NK-92 treated with Interleukin-12 subunit alpha and Interleukin-12 subunit beta, amount 100 ng/mL, for 24 hours (cell line): ENCODE data around the gene PAPOLB.

Experiments
- DNase-seq: peaks from one replicate; lab custom pipeline; 2025; lab: John Stamatoyannopoulos, UW

Gene PAPOLB

DNA sequence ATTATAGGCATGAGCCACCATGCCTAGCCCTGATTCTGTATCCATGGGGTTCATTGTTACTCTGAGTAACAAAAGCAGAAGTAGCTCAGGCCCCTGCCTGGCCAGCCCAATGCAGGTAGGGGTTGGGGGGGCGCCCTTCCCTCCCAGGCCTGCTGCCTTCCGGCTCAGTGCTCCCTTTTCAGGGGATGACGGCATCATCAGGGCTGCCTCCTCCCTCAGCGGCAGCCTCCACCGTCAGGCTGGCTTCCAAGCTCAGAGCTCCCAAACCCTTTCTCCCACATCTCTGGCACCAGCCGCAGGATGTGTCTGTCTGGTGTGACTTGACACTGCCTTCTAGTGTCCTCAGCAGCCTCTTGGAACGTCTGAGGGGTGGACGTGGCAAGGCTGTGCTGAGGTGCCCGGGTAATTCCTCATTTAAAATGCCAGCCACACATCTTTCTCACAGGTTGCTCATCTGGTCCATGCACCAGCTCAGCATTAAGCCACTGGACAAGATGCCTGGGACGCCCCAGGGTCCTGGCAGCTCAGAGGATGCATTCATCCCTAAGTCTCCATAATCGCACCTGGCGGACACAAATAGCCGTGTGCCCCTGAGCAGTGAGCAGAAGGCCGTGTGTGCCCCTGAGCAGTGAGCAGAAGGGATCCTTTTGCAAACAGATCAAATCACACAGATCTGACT is 38.2 kb downstream of the PAPOLB start:
- no peak for DNase-seq

DNA sequence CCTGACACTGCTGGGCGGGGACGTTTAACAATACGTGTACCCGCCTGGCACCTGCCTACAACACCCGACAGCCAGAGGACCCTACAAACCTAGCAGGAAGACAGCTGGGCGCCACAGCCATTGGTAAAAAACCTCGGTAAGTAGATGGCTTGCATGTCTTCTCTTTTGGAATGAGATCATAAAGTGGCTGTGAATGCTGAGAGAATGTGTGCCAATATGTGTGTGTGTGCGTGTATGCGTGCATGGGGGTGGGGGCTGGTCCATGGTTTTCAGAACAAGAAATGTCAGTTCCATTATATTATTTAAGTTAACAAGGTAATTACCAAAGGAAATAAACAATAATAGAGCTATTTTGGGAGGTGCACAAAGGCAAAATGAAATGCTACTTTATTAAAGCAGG is 39.2 kb downstream of the PAPOLB start:
- DNase-seq, result no peak

DNA sequence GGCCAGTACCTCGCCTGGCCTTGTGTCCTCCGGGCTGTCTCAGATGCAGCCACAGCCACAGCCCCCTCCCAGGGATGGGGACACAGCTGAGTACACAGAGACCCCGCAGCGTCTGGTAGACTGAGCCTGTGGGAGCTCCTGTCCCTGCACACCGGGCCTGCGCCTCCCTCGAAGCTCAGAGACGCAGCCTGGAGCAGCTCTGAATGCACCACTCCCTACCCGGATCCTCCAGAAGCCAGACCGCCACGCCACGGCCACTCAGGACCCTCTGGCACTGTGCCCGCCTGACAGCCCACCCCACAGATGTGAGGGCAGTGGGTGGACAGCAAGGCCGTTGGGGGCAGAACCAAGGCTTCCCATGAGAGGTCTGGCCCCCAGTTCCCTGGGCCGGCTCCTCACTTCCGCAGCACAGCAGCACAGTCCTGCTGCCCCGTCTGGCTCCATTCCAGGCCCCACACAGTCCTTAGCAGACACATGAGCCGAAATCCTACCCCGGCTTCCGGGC is 40.8 kb downstream of the PAPOLB start:
- DNase-seq, result no peak

- DNase-seq, result no peak
Measured at GRCh38 chr7:4820405-4820966, 41.3 kb downstream of the PAPOLB start.

DNA sequence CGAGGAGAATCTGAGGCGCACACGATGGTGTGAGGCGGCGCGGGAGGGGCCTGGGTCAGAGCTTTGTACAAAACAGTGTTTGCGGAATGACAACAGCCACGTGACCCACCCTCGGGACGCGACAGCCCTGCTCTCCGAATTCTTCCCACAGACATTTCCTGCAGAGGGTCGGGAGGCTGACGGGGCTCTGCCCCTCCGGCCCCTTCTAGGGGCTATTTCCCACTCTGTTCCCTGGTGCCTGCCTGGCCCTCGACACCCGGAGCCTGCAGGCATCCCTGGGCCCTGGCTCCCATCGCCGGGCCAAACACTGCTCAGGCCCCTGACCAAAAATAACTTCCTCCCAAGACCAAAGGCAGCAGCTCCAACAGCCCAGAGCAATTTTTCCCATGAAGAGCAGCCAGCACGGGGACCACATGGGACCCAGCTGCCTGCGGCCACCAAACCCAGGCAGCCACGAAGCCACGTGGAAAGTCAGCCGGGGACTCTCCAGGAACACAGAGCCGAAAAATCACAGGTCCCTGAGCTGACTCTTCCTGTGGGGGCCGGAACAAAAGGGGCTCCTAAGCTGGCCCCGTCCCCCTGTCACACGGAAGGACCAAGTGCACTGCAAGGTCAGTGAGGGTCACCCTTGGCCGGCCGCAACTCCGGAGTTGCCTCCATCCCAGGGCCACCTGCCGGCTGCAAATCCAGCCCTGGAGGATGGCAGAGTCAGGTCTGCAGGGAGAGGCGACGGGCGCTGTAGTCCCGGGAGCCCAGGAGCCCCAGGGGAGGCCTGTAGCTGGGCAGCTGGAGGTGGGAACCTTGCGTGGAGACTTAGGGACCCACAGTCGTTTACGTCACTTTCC is 42.0 kb downstream of the PAPOLB start:
- DNase-seq, result no peak

DNA sequence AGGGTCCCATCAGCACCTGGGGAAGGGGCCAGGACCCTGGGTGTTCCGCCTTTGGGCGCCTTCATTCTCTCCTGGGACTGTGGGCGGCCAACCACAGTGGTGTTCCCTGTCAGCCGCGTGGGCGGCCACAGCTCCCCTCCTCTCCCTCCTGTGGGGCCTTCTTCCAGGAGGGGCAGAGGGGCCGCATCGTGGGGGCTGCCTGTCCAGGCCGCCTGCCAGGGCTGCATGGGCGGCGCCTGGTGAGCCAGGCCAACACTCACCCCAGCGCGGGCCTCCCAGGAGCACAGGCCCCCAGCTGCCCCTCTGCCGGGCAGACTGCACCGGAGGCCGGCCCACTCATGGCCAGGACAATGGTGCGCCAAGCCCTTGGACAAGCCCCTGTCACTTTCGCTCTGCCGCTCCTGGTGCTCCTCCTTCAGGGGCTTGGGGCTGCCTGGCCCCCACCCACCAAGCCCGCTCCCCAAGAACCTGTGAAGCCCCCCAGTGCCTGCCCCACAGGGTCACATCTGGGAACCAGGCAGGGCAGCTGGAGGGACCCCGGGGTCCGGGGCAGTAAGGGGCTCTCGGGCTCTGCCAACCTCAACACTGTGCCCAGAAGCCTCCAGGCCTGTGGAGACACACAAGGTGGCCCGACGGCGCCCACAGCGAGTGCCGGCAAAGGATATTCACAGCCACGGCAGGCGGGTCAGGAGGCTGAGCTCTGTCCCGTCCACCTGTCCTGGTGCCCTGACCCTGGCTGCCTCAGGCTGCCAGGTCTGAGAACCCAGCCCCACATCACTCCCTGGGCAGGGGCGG is 43.6 kb downstream of the PAPOLB start:
- no peak for DNase-seq

- no peak for DNase-seq
Measured at GRCh38 chr7:4817178-4817901, 44.5 kb downstream of the PAPOLB start.

DNA sequence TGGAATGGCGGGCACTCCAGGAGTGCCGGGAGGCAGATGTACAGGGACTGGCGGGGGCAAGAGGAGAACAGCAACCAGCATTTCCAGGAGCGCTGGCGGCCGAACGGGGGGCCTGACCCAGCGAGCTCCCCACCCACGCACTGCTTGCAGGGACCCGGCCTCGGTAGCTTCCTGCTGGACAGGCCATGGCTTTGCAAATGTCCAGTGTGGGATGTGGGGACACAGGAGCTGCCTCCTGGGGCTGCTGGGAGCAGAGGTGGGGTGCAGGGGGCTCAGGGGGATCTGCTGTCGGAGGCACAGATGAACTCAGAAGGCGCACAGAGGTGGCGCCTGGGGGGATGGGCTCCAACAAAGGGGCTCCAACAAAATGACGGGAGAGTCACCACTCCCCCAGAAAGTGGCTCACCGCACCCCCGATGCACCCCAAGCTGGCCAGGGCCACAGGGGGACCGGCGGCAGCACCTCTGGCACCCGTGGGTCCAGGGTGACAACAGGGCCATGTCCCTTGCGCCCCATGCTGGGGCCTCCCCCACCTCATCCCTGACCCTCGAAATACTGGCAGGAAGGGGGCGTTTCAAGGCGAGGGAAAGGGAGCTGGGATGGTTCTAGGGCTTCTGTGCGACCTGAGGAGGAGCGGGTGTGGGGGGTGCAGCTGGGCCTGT is 45.3 kb downstream of the PAPOLB start:
- DNase-seq, result no peak

- no peak for DNase-seq
Measured at GRCh38 chr7:4815609-4816418, 46.0 kb downstream of the PAPOLB start.

DNA sequence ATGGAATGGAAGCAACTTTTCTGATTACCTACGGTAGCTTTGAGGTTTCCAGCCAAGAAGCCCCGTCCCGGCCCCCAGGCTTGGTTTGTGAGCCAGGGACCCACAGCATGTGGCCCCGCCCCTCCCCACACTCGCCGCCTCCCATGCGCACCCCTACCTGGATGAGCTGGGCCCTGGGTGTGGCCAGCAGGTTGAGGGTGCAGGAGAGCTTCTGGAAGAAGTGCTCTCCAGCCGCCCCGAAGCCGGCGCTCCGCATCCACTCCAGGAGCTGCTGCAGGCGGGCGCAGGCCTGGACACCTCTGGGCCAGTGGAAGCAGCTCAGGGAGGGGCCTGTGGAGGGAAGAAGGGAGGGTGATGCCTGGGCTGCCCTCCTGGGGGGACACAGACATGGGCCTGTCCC is 46.7 kb downstream of the PAPOLB start:
- no peak for DNase-seq

DNA sequence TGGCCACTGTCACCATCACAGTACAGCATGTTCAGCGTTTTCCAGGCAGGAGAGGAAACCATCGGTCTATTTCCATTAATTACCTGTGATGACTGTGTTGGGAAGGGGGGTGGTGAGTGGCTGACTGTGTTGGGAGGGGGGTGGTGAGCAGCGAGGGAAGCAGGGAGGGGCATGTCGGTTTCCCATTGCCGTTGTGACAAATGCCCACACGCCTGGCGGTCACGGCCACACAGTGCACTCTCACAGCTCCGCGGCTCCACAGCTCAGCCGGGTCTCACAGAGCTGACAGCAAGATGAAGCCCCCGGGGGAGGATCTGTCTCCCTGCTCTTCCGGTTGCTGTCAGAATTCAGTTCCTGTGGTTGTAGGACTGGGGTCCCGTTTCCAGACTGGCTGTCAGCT is 47.4 kb downstream of the PAPOLB start:
- DNase-seq, result no peak

GRCh38 chr7:4809666-4810065 is 52.2 kb downstream of the PAPOLB start:
- no peak for DNase-seq

- no peak for DNase-seq
Measured at GRCh38 chr7:4809091-4809591, 52.7 kb downstream of the PAPOLB start.

DNA sequence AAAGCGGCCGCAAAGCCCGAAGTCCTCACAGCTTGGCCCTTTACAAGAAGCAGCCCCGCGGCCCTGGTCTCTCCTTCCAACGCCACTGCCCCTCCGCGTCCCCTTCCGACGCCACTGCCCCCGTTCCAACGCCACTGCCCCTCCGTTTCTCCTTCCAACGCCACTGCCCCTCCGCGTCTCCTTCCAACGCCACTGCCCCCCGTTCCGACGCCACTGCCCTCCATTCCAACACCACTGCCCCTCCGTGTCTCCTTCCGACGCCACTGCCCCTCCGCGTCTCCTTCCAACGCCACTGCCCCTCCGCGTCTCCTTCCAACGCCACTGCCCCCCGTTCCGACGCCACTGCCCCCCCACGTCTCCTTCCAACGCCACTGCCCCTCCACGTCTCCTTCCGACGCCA is 53.3 kb downstream of the PAPOLB start:
- DNase-seq, result no peak

- no peak for DNase-seq
Measured at GRCh38 chr7:4808026-4808425, 53.8 kb downstream of the PAPOLB start.
